Measurements from ENCODE around the gene LLGL1.

- TF ChIP-seq CTCF (IDR thresholded peaks at IDR 0.05) (no peak), POLR2A (IDR thresholded peaks at IDR 0.05) (no peak)
Measured at GRCh38 chr17:18187226-18187625, 38.2 kb upstream of the LLGL1 start.

Data from esophagus squamous epithelium (tissue), 4 donors.